ENCODE data around the gene TMEM134.
"Not testable (repeated sequence)": the region's sequence is repeated elsewhere in the genome, so short reads cannot be mapped to it uniquely, and the experiment has no call there.

The TMEM134 gene

GRCh38 chr11:67468759-67469507 lies at the start of gene TMEM134:
TMEM134 (minus strand) TSS chr11:67469251; CDS start chr11:67469192, 59 bp downstream.
- DNase-seq, result peak; percentile 91

DNA sequence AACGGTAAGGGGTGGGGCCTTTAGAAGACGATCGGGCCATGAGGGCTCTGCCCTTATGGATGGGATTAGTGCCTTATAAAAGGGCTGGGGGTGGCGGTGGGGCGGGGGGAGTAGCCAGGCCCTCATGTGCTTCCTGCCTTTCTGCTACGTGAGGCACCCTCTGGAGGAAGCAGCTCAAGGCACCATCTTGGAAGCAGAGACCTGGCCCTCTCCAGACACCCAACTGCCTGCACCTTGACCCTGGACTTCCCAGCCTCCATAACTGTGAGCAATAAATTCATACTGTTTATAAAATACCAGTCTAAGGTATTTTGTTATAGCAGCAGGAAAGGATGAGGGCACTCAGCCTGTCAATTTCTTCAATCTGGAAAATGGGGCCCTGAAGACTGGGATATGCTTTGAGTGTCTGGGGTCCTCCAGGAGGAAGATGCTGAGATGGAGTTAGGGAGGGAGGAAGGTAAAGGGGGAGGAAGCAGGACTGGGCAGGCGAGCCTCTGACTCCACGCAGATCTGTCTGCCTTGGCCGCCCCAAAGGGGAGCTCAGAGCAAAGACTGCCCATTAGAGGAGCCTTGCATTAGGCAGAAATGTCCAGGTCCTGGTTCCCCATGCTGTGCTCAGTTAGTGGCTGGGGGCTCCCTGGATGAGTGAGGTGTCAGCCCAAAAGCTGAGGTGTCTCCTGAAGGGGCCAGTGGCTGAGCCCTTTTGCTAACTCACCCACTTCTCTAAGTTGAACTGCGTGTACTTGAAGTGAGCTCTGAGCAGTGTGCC lies 48.9 kb upstream of the TMEM134 start:
- DNase-seq, result no peak

- no peak for DNase-seq
These were observed 47.8 kb upstream of the TMEM134 start for GRCh38 chr11:67516806-67517205.

DNA sequence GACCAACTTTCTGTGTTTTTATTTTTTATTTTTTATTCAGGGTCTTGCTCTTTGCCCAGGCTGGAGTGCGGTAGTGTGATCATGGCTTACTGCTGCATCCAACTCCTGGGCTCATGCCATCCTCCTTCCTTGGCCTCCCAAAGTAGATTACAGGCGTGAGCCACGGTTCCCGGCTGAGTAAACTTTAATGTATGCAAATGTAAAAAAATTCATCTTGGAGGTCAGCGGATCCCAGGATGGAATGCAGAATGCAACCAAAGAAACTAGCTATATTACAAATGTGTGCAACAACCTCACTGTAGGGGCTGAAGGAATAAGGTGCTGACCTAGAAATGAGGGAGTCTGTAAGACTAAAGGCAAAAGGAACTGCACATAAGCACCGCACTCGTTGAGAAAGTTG lies 45.1 kb upstream of the TMEM134 start:
- DNase-seq, result no peak

GRCh38 chr11:67511558-67511957 lies 42.5 kb upstream of the TMEM134 start:
- DNase-seq, result not testable (repeated sequence)

DNA sequence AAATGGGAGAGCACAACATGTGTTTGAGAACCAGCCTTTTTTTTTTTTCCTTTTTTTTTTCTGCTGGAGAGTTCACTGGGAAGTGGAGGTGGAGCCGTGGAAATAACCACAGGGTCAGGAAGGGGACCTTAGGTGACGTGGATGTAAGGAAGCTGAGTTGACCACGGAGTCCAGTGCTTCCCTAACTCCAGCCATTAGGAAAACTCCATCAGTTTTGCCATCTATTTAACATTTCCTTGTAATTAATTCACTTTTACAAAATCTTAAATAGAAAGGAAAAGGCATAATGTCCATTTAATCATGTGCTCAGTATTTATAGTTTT lies 40.9 kb upstream of the TMEM134 start:
- DNase-seq, result no peak

DNA sequence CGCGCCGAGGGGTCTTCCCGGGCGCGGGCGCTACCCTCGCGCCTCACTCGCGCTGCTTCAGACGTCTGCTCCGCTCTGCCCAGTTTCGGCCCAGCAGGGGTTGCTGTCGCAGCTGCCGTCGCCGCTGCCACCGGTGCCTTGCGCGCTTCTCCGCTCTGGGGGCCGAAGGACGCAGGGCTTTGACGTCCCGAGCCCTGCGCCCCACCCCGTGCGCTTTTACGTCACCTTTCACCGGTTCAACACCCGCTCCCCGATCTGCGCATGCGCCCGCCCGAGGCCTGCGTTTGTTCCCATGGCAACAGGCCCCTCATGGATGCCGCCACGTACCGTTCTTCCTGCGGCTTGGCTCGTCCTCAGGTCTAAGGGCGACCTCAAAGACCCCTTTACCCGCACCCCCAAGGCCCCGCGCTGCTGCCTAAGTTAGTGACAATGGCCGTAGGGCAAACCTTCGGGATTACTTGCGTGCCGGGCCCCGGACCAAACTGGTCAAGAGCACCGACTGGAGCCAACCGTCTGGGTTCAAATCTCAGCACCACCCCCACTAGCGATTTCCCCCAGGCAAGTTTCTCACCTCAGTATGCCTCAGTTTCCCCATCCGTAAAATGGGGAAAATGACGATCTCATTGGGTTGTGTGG lies 39.6 kb upstream of the TMEM134 start:
- peak; percentile 97 for DNase-seq

DNA sequence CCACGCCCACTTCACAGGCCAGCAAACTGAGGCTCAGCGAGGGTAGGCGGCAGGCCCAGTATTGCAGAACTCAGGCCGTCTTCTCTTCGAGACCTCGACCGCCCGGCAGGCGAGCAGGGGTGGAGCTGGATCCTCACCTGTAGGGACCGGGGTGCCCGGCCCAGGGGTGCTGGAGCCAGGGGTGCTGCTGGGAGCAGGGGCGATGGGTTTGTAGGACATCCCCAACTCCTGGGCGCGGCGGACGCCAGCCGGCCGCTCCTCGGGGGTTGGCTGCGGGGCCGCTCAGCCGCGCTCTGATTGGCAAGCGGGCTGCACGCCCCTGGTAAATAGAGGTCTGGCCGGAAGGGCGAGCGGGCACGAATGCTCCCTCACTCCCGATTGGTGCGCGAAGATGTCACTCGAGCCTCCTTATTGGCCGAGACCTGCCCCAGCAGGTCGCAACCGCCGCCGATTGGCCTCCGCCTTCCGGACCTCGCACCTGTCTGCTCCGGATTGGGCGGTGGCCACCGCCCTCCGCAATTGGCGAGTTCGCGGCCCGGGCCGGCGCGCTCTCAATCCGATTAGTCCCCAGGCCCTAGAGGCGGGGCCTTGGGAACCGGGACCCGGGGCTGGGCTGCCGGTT lies 38.9 kb upstream of the TMEM134 start, which contains the start of gene CDK2AP2:
Gene CDK2AP2, minus strand, starts transcription at position 299 of the 622 bp plus-strand sequence. Its CDS starts 80 bp downstream, at position 219.
- DNase-seq, result peak; percentile 100

GRCh38 chr11:67507242-67507863 lies 38.3 kb upstream of the TMEM134 start:
- peak; percentile 66 for DNase-seq

DNA sequence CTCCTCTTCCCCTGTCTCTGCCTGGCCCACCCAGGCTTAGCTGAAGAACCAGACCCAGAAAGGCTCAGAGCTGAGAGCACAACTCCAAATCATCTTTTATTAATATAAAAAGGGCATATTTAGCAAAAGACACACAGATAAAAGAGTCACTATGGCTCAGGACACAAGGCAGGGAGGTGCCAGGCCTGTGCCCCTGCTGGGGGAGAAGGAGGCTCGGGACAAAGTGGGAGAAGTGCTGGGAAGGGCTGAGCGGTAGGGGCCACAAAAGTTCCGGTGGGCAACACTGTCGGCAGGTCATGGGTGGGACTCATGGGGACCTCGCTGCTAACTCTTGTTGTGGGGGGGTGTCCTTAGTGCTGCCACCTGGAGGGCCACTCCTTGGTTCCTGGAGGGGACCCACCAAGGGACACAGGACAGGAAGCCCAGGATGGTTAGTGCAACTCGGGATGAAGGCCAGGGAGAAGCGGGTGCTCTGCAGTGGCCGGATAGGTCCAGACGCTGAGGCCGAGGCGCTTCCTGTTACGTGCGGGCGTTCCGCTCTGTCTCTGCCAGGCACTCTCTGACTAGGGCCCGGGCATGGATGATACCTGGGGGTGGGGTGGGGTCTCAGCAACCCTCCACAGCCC lies 37.5 kb upstream of the TMEM134 start:
- DNase-seq, result no peak

DNA sequence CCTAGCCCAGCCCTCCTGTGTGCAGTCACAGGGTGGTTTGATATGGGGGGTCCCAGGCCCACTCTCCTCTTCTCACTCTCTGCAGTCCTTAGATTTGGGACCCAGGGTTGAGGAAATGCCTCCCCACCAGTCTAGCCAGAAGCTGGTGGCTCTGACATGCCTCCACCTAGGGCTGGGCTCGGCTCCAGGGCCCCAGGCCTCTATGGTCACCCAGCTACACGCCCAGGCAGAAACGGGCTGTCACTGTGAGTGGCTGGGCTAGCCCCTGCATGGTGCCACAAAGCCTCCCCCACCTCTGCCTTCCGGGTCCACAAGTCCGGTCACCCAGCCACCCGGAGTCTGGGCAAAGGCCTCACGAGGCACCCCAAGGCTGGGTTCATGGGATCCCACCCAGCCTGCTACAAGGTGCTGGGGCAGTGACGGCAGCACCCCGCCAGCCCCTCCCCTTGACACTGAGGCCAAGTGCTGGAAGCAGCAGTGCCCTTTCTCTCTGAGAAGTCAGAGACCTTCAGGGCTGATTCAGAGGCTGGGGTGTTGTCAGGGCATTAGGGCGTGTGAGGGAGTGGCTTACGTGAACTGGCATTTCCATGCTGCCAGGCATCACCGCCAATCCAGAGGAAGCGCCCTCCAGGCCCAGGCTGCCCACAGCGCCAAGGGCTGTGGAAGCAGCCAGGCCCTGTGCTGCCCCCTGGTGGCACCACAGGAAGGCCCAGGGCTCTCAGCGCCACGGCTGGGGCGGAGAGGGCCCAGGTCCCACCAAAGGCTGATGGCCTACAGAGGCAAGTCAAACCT lies 36.8 kb upstream of the TMEM134 start:
- DNase-seq, result peak; percentile 72

GRCh38 chr11:67504950-67505581 lies 36.0 kb upstream of the TMEM134 start, which contains the start of gene PITPNM1:
PITPNM1 (minus strand) TSS chr11:67505363; CDS start chr11:67504180, 1,183 bp downstream.
- peak; percentile 42 for DNase-seq

DNA sequence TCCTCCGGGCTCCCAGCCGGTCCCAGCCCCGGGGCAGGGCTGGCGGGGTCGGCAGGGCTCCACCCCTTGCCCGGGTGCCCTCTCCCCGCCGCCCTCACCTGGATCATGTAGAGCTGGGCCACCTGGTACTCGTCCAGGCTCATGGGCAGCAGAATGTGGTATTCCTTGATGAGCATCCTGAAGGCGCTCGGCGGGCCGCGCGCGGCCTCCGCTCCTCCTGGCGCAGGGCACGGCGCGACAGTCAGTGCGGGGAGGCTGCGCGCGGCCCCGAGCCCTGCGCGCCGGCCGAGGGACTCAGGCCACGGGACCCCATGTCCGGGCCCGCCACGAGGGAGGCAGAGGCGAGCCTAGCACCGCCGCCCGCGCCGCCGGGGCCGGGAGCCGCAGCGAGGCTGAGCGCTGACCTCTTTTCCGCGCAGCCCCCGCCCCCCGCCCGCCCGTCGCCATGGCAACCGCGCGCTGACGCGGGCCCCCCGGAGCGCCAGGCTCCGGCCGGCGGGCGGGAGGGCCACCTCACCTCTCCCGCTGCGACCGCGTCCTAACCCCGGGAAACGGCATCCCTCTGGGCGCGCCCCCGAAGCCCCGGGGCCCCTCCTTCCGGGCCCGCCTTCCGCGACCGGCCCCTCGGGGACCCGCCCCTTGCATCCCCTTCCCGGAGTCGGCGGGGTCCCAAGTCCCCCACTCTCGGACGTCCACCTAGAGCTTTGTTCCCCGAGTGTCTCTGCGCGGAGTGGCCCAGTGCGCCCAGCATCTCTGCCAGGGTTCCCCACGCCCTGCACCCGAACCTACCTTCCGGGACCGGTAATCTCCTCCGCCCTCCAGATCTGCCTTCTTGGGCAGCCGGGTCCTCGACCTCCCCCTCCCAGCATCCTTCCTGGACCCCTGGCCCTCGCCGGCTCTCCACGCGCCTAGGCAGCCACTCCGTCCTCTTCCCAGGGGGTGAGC lies 35.2 kb upstream of the TMEM134 start:
- DNase-seq, result peak; percentile 22

GRCh38 chr11:67503119-67504004 lies 34.3 kb upstream of the TMEM134 start:
- DNase-seq, result no peak

- DNase-seq, result no peak
These were observed 33.4 kb upstream of the TMEM134 start for GRCh38 chr11:67502328-67502979.

DNA sequence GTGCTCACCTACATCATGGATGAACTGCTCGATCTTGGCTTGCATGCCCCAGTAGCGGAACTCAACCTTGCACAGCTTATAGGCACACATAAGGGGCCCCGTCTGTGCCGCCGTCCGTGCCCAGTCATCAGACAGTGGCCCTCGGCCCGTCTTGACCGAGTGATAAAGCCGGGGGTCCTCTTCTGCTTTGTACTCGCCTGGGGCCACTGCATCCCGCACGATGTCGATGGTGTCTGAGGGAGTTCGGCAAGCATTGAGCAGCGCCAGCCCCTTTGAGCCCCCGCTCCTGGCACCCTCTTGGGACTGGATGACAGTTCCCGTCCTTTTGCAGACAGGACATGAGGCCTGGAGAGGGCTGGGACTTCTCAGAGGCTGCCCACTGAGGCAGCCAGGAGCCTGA lies 32.8 kb upstream of the TMEM134 start:
- no peak for DNase-seq

- no peak for DNase-seq
These were observed 32.0 kb upstream of the TMEM134 start for GRCh38 chr11:67500831-67501715.
